ENCODE data around the gene SUCO.
"Not testable (repeated sequence)": the region's sequence is repeated elsewhere in the genome, so short reads cannot be mapped to it uniquely, and the experiment has no call there.

DNA sequence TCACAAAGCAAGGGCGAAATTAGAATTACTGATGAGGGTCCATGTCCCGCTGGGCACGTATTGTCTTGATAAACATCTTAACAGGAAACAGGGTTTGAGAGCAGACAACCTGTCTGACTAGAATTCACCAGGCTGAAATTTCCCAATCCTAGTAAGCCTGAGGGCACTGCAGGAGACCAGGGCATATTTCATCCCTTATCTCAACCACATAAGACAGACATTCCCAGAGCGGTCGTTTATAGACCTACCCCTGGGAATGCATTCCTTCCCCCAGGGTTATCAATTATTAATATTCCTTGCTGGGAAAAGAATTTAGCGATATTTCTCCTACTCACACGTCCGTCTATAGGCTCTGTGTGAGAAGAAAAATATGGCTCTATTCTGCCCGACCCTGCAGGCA lies 87.7 kb downstream of the SUCO start:
- TF ChIP-seq, protein P1, sequence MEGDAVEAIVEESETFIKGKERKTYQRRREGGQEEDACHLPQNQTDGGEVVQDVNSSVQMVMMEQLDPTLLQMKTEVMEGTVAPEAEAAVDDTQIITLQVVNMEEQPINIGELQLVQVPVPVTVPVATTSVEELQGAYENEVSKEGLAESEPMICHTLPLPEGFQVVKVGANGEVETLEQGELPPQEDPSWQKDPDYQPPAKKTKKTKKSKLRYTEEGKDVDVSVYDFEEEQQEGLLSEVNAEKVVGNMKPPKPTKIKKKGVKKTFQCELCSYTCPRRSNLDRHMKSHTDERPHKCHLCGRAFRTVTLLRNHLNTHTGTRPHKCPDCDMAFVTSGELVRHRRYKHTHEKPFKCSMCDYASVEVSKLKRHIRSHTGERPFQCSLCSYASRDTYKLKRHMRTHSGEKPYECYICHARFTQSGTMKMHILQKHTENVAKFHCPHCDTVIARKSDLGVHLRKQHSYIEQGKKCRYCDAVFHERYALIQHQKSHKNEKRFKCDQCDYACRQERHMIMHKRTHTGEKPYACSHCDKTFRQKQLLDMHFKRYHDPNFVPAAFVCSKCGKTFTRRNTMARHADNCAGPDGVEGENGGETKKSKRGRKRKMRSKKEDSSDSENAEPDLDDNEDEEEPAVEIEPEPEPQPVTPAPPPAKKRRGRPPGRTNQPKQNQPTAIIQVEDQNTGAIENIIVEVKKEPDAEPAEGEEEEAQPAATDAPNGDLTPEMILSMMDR (IDR thresholded peaks at IDR 0.05): not testable (repeated sequence)
- TF ChIP-seq POLR2A (IDR thresholded peaks at IDR 0.05): not testable (repeated sequence)
